IMR-90 (cell line): ENCODE results near the gene ZNF138. TPM values are rescaled to one million over a fixed set of nuclear protein-coding genes. Genes with fewer than 3 reads are reported as not detected.

Source experiments
- ATAC-seq: fragments of 200-7000 bp; cut with Tn5 transposase; 2 replicates; pipeline ENCODE4 v1.9.1; 2020; ENCODE audit warnings: low read depth, mild to moderate bottlenecking, moderate library complexity
- BruUV-seq: library from RNA; stranded (reverse); fragments of 400-500 nt; replicated peaks from 2 replicates; lab custom pipeline; 2021; lab: Mats Ljungman, UMichigan
- CTCF ChIA-PET: fragments of 300-600 bp; formaldehyde crosslinking; extraction: SDS; loops from one replicate; lab custom pipeline; 2021; ENCODE audit warnings: antibody characterized with exemption; lab: Yijun Ruan, JAX
- POLR2A ChIA-PET: fragments of 300-600 bp; sonication (Branson Sonifier 250); formaldehyde crosslinking; loops from one replicate; lab custom pipeline; 2022; ENCODE audit warnings: antibody characterized with exemption; ENCODE audit not compliant: unreplicated experiment; lab: Charles Lee
- DNase-seq: peaks from one replicate; pipeline ENCODE4 v3.0.0; 2013
- H2AFZ ChIP-seq: replicated peaks from 2 replicates; pipeline ENCODE3; 2013; ENCODE audit warnings: low read length, mild to moderate bottlenecking; ENCODE audit not compliant: poor library complexity
- H2AK5ac ChIP-seq: 2 replicates; pipeline ENCODE4 v1.6.1; 2013; ENCODE audit warnings: low read depth, low read length, inconsistent platforms
- H2AK9ac ChIP-seq: replicated peaks from 2 replicates; pipeline ENCODE3; 2013; ENCODE audit warnings: mild to moderate bottlenecking, low read depth, low read length, moderate library complexity; ENCODE audit not compliant: poor library complexity
- H2BK120ac ChIP-seq: 2 replicates; pipeline ENCODE4 v1.6.1; 2013; ENCODE audit warnings: low read depth, low read length, inconsistent platforms
- H2BK15ac ChIP-seq: 3 replicates; pipeline ENCODE4 v1.6.1; 2013; ENCODE audit warnings: low read depth, low read length, inconsistent platforms
- H2BK20ac ChIP-seq: 2 replicates; pipeline ENCODE4 v1.6.1; 2013; ENCODE audit warnings: low read depth, mild to moderate bottlenecking, inconsistent platforms, low read length, moderate library complexity
- H2BK5ac ChIP-seq: 2 replicates; pipeline ENCODE4 v1.6.1; 2013; ENCODE audit warnings: mild to moderate bottlenecking, low read depth, low read length, inconsistent platforms; ENCODE audit not compliant: poor library complexity, severe bottlenecking
- H3K14ac ChIP-seq: replicated peaks from 2 replicates; pipeline ENCODE4 v1.6.1; 2013; ENCODE audit warnings: low read depth, low read length, inconsistent platforms
- H3K18ac ChIP-seq: 2 replicates; pipeline ENCODE4 v1.6.1; 2013; ENCODE audit warnings: low read depth, low read length, control low read depth
- H3K23ac ChIP-seq: 2 replicates; pipeline ENCODE4 v1.6.1; 2013; ENCODE audit warnings: low read depth, low read length, inconsistent platforms
- H3K27ac ChIP-seq: 2 replicates; pipeline ENCODE4 v1.5.1; 2013; ENCODE audit warnings: mild to moderate bottlenecking, control low read depth, low read length; ENCODE audit not compliant: insufficient read depth
- H3K27me3 ChIP-seq: 2 replicates; pipeline ENCODE4 v1.6.1; 2013; ENCODE audit warnings: low read length; ENCODE audit not compliant: control insufficient read depth, insufficient read depth
- H3K36me3 ChIP-seq: 2 replicates; pipeline ENCODE4 v1.6.1; 2013; ENCODE audit warnings: low read length, mixed read lengths; ENCODE audit not compliant: control insufficient read depth, insufficient read depth
- H3K4ac ChIP-seq: 2 replicates; pipeline ENCODE4 v1.6.1; 2013; ENCODE audit warnings: low read depth, low read length, inconsistent platforms
- H3K4me1 ChIP-seq: 2 replicates; pipeline ENCODE4 v1.6.1; 2013; ENCODE audit warnings: low read length, mixed read lengths; ENCODE audit not compliant: control insufficient read depth, insufficient read depth
- H3K4me2 ChIP-seq: 2 replicates; pipeline ENCODE4 v1.6.1; 2013; ENCODE audit warnings: low read depth, mild to moderate bottlenecking, control low read depth, low read length, moderate library complexity
- H3K4me3 ChIP-seq: 2 replicates; pipeline ENCODE4 v1.5.1; 2013; ENCODE audit warnings: low read depth, mild to moderate bottlenecking, control low read depth, low read length, moderate library complexity; ENCODE audit not compliant: insufficient read depth
- H3K56ac ChIP-seq: 2 replicates; pipeline ENCODE4 v1.6.1; 2013; ENCODE audit warnings: low read length, inconsistent platforms; ENCODE audit not compliant: insufficient read depth; ENCODE audit errors: extremely low read depth
- H3K79me1 ChIP-seq, 2 experiments: 2 replicates each; pipeline ENCODE4 v1.6.1; 2013; ENCODE audit warnings: low read length in 2 of 2, inconsistent platforms in 1 of 2, low read depth in 1 of 2
- H3K9ac ChIP-seq: 2 replicates; pipeline ENCODE4 v1.6.1; 2013; ENCODE audit warnings: low read depth, low read length, control low read depth
- H3K9me1 ChIP-seq: 2 replicates; pipeline ENCODE4 v1.6.1; 2013; ENCODE audit warnings: low read length, inconsistent platforms; ENCODE audit not compliant: insufficient read depth
- H3K9me3 ChIP-seq: 2 replicates; pipeline ENCODE4 v1.6.1; 2013; ENCODE audit warnings: low read length; ENCODE audit not compliant: control insufficient read depth, insufficient read depth
- H4K20me1 ChIP-seq: 2 replicates; pipeline ENCODE4 v1.6.1; 2013; ENCODE audit warnings: low read length, inconsistent platforms; ENCODE audit not compliant: insufficient read depth
- H4K5ac ChIP-seq: 2 replicates; pipeline ENCODE4 v1.6.1; 2013; ENCODE audit warnings: mild to moderate bottlenecking, low read depth, low read length, control low read depth
- H4K8ac ChIP-seq, 2 experiments: 2 replicates each; pipeline ENCODE4 v1.6.1; 2013; ENCODE audit warnings: low read depth in 2 of 2, low read length in 2 of 2, control low read depth in 1 of 2, inconsistent platforms in 1 of 2
- H4K91ac ChIP-seq: 2 replicates; pipeline ENCODE4 v1.6.1; 2013; ENCODE audit warnings: low read depth, low read length, inconsistent platforms; ENCODE audit not compliant: insufficient read depth
- BHLHE40 ChIP-seq: fragments of 150-350 bp; IDR thresholded peaks from 2 replicates; pipeline ENCODE4 v1.6.1; 2016; ENCODE audit warnings: mild to moderate bottlenecking, low read depth, low read length
- CEBPB ChIP-seq: IDR thresholded peaks from 2 replicates; pipeline ENCODE4 v1.6.1; 2012; ENCODE audit warnings: low read depth, low read length, improper control_type of control experiment
- CHD1 ChIP-seq: IDR thresholded peaks from 2 replicates; pipeline ENCODE4 v1.6.1; 2012; ENCODE audit warnings: low read depth, low read length, improper control_type of control experiment
- MAFK ChIP-seq: IDR thresholded peaks from 2 replicates; pipeline ENCODE4 v1.6.1; 2012; ENCODE audit warnings: low read depth, low read length, improper control_type of control experiment
- MAZ ChIP-seq: IDR thresholded peaks from 2 replicates; pipeline ENCODE4 v1.6.1; 2012; ENCODE audit warnings: low read depth, mild to moderate bottlenecking, low read length, improper control_type of control experiment, moderate library complexity, borderline replicate concordance
- NFE2L2 ChIP-seq: fragments of 150-350 bp; IDR thresholded peaks from 2 replicates; pipeline ENCODE4 v1.6.1; 2016; ENCODE audit warnings: low read depth, mild to moderate bottlenecking, low read length
- RAD21 ChIP-seq: IDR thresholded peaks from 2 replicates; pipeline ENCODE4 v1.6.1; 2012; ENCODE audit warnings: low read length, improper control_type of control experiment
- RCOR1 ChIP-seq: IDR thresholded peaks from 2 replicates; pipeline ENCODE4 v1.6.1; 2012; ENCODE audit warnings: mild to moderate bottlenecking, low read length, improper control_type of control experiment; ENCODE audit not compliant: insufficient replicate concordance
- RFX5 ChIP-seq: IDR thresholded peaks from 2 replicates; pipeline ENCODE4 v1.8.0; 2012; ENCODE audit warnings: low read depth, mild to moderate bottlenecking, low read length, moderate library complexity
- WGBS, 2 experiments: methylation state at CpG; one replicate each; pipeline versions ENCODE4 v1.1.5 to v1.1.7; 2013; ENCODE audit warnings: missing lambda C conversion rate in 2 of 2; ENCODE audit not compliant: insufficient read length in 1 of 2; ENCODE audit errors: extremely low coverage in 2 of 2; 5-methylcytosine and 5-hydroxymethylcytosine counted together
- dilution Hi-C: fragments of 300-500 bp; cut with HindIII; formaldehyde crosslinking; loops from one replicate; pipeline ENCODE4 v1.14.3; 2018; ENCODE audit warnings: low sequenced_read_pairs; ENCODE audit not compliant: unreplicated experiment
- in situ Hi-C: fragments of 300-500 bp; cut with MboI; formaldehyde crosslinking; loops from 3 replicates; pipeline ENCODE4 v1.14.3; 2019; ENCODE audit warnings: low sequenced_read_pairs, inconsistent platforms, mixed read lengths
- intact Hi-C: fragments of 100-400 bp; cut with micrococcal nuclease; formaldehyde crosslinking; loops from 2 replicates; pipeline ENCODE4 v1.10.0; 2022
- polyA plus RNA-seq, 3 experiments: library from polyadenylated mRNA; depleted of rRNA; stranded (reverse); fragments of >200 nt; gene quantifications; 2 replicates each; pipeline ENCODE4 v1.2.3, GENCODE V29; 2012; ENCODE audit warnings: low replicate concordance in 1 of 3
- total RNA-seq: library from RNA; depleted of rRNA; stranded (reverse); fragments of >200 nt; gene quantifications from 2 replicates; pipeline ENCODE4 v1.2.3, GENCODE V29; 2012
- TF ChIP-seq, protein P1 (sequence below): fragments of 150-350 bp; IDR thresholded peaks from 2 replicates; pipeline ENCODE4 v1.6.1; 2017; ENCODE audit warnings: mild to moderate bottlenecking, antibody characterized with exemption, low read length, low read depth
- TF ChIP-seq, protein P2 (sequence below): conservative IDR thresholded peaks from 2 replicates; pipeline ENCODE4 v1.5.1; 2012; ENCODE audit warnings: mild to moderate bottlenecking, low read depth, low read length, improper control_type of control experiment

The ZNF138 gene
- total and polyA plus RNA-seq, 2 of the 4 experiments (the other 2 are of a cell fraction), result 3.2 to 3.6 TPM

DNA sequence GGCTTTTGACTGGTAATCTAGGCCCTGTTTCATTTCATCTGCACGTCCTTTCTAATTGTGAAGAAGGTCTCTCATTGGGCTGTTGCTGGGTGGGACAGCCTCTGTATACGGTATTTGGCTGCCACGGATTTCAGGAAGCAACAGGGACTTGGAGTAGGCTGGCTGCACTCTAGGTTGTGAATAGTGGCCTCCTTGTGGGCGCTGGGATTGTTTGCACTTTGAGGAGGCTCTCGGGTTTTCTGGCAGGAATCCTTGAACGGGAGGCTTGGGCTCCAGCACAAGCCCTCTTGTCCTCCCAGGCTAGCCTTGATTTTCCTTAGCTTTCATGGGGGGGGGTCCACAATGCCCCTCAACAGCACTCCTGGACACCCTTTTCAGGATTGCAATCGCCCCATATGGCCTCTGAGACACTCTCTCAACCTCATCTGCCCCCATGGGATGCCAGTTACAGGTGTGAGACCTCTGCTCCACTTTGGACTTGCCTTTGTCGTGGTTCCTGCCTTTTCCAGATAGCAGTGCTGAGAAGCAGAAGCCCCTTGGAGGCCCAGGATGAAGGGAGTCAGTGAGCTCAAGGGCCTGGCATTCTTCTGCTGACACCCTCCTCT, 75.0 kb downstream of the ZNF138 start:
- Histone ChIP-seq H2AK5ac (no peak overlapping the region), H3K4me2 (no peak overlapping the region), H4K8ac (no peak overlapping the region), H3K79me1 (no peaks in the 10 kb centered on the region), H3K27me3 (no peaks in the 10 kb centered on the region), H2BK15ac (no peak overlapping the region), H3K18ac (no peak overlapping the region), H4K20me1 (no peaks in the 10 kb centered on the region), H4K5ac (no peak overlapping the region), H3K56ac (no peak overlapping the region), H2AFZ (no peak overlapping the region), H3K4me1 (no peaks in the 10 kb centered on the region), H2AK9ac (no peak overlapping the region), H2BK20ac (no peak overlapping the region), H3K4ac (no peak overlapping the region), H3K14ac (no peak overlapping the region), H2BK120ac (no peak overlapping the region), H3K9me1 (no peaks in the 10 kb centered on the region), H3K23ac (no peak overlapping the region), H3K27ac (no peak overlapping the region), H2BK5ac (no peak overlapping the region), H3K36me3 (no peaks in the 10 kb centered on the region), H3K9ac (no peak overlapping the region), H3K9me3 (peaks cover 17% of the 10 kb centered on the region), H4K91ac (no peak overlapping the region), H3K4me3 (no peak overlapping the region)
- dilution Hi-C loops, result no loop called here
- TF ChIP-seq, protein P1, sequence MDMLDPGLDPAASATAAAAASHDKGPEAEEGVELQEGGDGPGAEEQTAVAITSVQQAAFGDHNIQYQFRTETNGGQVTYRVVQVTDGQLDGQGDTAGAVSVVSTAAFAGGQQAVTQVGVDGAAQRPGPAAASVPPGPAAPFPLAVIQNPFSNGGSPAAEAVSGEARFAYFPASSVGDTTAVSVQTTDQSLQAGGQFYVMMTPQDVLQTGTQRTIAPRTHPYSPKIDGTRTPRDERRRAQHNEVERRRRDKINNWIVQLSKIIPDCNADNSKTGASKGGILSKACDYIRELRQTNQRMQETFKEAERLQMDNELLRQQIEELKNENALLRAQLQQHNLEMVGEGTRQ, result no peak
- TF ChIP-seq MAFK (no peak), CHD1 (no peak), NFE2L2 (no peak), BHLHE40 (no peak), RFX5 (no peak), MAZ (no peak), CEBPB (no peak), RAD21 (no peak), RCOR1 (no peak)
- TF ChIP-seq, protein P2, sequence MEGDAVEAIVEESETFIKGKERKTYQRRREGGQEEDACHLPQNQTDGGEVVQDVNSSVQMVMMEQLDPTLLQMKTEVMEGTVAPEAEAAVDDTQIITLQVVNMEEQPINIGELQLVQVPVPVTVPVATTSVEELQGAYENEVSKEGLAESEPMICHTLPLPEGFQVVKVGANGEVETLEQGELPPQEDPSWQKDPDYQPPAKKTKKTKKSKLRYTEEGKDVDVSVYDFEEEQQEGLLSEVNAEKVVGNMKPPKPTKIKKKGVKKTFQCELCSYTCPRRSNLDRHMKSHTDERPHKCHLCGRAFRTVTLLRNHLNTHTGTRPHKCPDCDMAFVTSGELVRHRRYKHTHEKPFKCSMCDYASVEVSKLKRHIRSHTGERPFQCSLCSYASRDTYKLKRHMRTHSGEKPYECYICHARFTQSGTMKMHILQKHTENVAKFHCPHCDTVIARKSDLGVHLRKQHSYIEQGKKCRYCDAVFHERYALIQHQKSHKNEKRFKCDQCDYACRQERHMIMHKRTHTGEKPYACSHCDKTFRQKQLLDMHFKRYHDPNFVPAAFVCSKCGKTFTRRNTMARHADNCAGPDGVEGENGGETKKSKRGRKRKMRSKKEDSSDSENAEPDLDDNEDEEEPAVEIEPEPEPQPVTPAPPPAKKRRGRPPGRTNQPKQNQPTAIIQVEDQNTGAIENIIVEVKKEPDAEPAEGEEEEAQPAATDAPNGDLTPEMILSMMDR, result no peak
- intact Hi-C loops, result no loop called here
- BruUV-seq, result no TSS peak
- no peak for ATAC-seq
- POLR2A ChIA-PET, result no interaction called here
- in situ Hi-C loops, result no loop called here
- 45% methylated on average over 3 of the region's 8 CpGs; no CpG with 5 or more reads in 1 of the 2 experiments for WGBS, 2 experiments
- CTCF ChIA-PET, result no interaction called here
- DNase-seq, result no peak
